ENCODE results near the gene HSPA4.

DNA sequence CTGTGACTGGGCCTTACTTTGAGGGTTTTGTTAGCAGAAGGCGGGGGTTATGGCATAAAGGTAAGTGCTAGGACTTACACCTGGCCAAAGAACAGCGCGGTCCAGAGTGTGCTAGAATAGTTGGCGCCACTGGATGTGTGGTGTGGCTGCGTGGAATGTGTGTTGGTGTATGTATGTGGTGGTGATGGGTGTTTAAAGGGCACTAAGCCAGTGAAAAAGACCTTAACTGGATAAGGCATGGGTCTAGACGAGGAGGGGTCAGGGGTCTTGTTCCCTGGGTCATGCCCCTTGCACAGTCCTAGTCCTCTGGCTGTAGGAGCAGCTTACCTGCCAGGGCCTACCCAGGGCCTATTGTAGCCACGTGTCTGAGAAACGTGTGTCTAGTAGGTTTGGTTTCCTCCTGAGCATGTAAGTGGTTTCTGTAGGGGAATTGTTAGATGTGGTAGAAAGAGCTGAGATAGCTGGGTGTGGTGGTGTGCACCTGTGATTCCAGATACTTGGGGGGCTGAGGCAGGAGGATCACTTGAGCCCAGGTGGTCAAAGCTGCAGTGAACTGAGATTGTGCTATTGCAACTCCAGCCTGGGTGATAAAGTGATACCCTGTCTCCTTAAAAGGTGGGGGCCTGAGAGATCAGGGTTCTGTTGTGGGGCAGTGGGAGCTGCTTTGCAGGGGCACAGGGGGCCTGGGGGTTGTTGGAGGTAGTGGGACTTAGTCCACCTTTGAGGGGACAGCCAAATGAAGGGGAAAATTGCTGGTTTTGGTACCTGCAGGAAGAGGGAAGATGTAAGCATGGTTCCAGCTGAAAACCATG, 55.2 kb downstream of the HSPA4 start:
- TF ChIP-seq, protein P1, sequence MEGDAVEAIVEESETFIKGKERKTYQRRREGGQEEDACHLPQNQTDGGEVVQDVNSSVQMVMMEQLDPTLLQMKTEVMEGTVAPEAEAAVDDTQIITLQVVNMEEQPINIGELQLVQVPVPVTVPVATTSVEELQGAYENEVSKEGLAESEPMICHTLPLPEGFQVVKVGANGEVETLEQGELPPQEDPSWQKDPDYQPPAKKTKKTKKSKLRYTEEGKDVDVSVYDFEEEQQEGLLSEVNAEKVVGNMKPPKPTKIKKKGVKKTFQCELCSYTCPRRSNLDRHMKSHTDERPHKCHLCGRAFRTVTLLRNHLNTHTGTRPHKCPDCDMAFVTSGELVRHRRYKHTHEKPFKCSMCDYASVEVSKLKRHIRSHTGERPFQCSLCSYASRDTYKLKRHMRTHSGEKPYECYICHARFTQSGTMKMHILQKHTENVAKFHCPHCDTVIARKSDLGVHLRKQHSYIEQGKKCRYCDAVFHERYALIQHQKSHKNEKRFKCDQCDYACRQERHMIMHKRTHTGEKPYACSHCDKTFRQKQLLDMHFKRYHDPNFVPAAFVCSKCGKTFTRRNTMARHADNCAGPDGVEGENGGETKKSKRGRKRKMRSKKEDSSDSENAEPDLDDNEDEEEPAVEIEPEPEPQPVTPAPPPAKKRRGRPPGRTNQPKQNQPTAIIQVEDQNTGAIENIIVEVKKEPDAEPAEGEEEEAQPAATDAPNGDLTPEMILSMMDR (IDR thresholded peaks at IDR 0.05), result no peak
- TF ChIP-seq POLR2A (IDR thresholded peaks at IDR 0.05), result no peak
